GM21737 (cell line): ENCODE data around the gene STK10.
A peak's percentile ranks its signal among the peaks of the same experiment; 100 is the strongest.

Source experiments
- ATAC-seq: cut with Tn5 transposase; IDR thresholded peaks from one replicate; pipeline ENCODE4 v1.9.1; 2021; ENCODE audit warnings: mild to moderate bottlenecking, moderate library complexity; ENCODE audit not compliant: unreplicated experiment

Gene STK10

DNA sequence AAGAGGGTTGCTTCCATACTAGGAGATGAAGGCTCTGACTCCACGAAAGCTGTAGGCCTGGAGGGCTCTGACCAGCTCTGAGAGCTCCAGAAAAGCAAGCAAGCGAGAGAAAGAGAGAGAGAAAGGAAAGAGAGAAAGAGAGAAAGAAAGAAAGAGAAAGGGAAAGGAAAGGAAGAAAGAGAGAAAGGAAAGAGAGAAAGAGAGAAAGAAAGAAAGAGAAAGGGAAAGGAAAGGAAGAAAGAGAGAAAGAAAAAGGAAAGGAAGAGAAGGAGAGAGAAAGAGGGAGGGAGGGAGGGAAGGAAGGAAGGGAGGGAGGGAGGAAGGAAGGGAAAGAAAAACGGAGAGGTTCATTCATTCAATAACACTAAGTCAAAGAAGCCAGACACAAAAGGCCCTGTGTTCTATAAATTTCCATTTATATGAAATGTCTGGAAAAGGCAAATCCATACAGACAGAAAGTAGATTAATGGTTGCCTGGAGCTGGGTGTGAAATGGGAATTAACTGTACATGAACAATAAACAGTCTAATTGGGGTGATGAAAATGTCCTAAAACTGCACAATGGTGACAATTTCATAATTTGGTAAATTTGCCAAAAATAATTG is 1.8 kb upstream of the STK10 start:
- ATAC-seq: no peak

DNA sequence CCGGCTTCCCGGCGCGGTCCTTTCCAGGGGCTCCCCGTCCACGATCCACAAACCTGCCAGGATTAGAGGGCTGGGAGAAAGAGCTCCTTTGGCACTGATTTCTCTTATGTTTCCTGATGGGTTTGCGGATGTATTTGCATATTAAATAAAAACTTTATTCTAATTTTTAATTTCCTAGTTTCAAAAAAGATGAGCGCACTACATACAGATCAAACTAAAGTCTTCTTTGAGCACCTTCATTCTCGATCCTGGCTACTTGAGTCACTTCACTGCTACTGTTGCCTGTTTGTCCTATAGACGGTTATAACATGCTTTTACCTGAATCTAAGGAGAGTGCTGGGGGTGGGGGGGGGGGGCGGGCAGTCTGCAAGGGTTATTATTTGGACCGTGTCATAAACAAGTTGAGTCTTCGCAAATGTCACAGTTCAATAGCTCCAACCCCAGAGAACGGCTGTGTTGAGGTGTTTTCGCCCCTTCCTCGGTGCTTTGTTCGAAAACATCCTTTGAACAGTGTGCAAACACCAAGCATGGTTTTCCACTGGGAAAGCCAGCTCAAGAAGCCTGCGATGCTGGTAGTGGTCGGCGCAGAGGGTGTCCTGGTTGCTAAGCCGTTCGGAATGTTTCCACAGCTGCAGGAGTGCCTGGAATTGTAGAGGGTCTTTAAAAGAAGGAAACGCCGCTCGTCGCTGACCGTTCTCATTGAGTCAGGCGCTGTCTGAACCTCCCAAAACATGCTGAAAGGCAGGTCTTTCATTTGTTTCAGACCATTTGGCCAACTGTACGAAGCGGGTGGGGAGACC is 1.1 kb upstream of the STK10 start:
- no peak for ATAC-seq

DNA sequence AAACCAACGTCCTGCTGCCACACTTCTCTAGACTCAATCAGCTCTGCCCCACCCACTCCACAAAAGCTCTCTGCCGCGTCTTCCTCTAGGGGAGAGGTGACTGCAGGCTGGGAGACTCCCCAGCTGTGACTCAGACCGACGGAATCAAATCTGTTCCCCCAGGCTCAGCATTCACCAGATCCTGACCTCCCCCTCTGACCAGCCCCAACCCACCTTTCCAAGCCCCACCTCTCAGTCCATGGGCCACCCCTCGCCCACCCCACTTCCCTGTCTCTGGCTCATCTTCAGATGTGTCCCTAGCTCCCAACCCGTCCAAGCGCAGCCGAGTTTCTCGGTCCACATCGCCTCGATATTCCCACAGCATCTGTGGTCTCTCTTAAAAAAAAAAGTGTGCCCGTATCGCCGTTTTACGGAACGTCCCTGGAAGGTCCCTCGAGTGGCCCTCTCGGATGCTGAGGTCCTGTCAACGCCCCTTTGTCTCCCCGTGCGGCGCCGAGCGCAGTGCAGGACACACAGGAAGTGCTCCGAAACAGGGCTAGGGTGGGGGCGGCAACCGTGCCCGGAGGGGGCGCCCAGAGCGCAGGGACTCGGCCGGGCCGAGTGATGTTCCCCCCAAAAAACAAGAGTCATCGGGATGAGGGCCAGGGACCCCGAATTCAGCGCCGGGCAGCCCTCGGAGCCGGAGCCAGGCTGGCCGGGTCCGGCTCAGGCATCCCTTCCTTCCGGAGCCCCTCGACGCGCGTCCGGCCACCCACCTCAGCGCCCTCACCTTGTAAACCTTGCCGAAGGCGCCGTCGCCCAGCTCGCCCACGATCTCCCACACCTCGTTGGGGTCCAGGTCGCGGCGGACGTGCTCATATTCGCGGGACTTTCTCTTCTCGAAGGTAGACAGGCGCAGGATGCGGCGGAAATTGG is 649 bp downstream of the STK10 start:
- ATAC-seq: peak; percentile 25

DNA sequence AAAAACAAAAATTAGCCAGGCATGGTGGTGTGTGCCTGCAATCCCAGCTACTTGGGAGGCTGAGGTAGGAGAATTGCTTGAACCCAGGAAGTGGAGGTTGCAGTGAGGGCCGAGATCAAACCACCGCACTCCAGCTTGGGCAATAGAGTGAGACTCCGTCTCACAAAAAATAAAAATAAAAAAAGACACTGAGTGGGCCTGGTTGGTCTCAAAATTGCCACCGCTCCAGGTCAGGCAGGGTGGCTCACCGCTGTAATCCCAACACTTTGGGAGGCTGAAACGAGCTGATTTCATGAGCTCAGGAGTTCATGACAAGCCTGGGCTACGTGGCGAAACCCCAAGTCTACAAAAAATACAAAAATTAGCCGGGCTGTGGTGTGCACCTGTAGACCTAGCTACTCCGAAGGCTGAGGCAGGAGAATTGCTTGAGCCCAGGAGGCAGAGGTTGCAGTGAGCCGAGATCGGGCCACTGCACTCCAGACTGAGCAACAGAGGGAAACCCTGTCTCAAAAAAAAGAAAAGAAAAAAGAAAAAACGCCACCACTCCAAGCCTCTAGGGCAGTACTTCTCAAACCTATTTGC is 1.8 kb downstream of the STK10 start:
- ATAC-seq: no peak

DNA sequence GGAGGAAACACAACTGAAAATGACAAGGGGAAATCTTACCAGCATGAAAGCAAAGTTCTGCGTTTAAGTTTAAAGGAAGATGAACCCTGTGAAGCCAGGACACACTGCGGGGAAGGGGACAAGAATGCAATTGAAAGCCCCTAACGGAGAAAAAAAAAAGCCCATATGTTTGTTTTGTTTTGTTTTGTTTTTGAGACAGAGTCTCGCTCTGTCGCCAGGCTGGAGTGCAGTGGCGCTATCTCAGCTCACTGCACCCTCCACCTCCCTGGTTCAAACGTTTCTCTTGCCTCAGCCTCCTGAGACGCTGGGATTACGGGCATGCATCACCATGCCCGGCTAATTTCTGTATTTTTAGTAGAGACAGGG is 2.9 kb downstream of the STK10 start:
- no peak for ATAC-seq

DNA sequence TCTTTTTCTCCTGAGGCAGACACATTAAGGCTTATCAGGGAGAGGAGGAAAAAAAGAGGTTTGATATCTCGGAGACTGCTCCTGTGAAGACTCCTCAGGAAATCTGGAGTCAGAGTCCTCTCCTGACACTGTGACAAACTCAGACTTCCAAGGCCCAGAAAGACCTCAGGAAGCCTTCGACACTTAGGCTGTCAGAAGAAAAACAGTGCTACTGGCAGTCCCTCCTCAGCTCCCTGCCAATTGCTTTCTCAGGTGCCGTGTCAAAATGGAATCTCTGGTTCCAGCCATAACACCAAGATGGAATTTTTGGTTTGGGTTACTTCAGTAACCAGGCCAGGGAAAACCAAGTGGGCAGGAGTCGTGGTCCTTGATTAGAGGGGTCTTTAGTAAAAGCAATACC is 4.1 kb downstream of the STK10 start:
- ATAC-seq: no peak

DNA sequence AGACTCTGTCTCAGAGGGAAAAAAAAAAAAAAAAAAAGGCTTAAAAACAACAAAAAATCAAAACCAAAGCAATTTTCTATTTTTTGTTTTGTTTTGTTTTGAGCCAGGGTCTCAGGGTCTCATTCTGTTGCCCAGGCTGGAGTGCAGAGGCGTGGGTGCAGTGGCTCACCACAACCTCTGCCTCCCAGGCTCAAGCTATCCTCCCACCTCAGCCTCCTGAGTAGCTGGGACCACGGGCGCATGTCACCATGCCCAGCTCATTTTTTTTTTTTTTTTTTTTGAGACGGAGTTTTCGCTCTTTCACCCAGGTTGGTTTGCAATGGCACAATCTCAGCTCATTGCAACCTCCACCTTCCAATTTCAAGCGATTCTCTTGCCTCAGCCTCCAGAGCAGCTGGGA is 5.7 kb downstream of the STK10 start:
- ATAC-seq: no peak

DNA sequence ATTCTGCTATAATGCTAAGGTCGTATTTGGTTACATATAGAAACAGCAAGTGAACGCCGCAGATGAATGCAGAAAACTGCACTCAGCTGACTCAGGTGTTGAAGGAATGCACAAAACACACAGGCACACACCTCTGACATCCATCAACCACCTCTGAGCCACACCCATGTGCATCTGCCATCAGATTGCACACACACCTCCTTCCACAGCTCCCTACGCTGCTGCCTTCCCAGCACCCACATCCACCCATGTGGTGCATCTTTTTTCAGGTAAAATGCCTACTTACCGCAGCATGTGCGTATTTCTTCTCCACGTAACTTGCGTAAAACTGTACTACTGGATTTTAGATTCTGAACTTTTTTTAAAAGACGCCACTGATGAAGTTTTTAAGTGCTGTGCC is 7.1 kb downstream of the STK10 start:
- ATAC-seq: no peak

DNA sequence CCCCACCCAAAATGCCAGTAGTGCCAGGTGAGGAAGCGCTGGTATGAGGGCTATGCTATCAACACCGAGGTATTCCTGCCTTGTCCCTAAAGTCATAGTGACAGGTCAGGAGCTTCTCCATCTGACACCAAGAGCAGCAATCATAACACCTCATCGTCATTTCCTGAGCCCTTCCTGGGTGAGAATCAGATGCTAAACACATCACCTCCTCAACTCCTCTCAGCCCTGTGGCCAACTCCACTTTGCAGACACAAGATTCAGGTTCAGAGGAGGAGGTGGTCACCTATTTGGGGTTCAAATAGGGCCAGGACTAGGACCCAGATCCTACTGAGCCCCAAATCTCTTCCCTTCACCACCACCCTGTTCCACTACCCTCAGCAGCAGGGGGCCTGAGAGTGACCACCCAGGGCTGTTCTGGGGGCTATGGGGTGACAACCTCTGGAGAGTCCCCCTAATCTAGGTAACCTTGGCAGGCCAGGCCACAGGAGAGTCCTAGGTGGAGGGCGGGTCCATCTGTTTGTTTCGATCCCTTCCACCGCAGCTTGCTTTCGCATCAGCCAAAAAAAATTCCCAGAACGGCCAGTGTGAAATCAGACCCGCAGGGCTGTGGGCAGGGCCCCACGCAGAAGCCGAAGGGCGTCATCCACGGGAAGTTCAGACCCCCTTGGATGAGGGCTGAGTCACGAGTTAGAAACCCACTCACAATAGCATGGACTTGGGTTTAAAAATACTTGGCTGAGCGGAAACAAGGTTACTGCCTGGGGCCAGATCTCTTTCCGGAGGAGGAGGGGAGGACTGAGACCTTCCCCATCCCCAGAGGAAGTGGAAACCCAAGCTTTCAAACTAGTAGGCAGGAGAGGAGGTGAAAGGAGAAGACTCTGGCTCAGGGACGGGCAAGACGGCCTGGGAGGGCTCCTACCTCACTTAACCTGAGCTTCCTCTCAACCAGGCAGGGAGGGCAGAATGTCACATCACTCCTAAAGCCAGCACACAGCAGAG is 8.7 kb downstream of the STK10 start:
- peak; percentile 28 for ATAC-seq

DNA sequence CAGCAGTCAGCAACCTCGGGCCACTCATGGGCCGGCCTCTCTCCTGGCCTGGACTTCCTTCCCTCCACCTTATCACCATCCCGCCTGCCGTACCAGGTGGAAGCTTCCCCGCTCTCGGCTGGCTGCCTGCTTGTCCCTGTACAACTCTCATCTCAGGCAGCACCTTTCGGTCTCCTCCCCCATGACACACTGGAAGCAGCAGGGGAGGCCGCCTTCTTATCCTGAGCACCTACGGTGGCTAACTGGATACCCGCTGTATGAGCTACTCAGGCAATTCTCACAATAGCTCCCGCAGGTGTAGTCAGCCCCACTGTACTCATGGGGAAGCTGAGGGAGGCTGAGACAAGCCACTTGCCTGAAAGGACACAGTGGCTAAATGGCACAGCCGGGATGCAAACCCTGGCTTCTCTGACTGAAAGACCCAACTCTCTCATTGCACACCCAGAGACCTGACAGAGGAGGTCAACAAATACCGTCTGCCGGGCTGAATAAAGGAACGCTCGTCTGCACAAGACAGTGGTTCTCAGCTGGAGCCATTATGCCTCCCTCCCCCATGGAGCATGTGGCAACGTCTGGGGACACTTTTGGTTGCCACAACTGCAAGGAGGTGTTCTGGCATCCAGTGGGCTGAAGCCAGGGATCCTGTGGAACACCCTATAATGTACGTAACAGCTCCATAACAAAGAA is 9.6 kb downstream of the STK10 start:
- no peak for ATAC-seq

DNA sequence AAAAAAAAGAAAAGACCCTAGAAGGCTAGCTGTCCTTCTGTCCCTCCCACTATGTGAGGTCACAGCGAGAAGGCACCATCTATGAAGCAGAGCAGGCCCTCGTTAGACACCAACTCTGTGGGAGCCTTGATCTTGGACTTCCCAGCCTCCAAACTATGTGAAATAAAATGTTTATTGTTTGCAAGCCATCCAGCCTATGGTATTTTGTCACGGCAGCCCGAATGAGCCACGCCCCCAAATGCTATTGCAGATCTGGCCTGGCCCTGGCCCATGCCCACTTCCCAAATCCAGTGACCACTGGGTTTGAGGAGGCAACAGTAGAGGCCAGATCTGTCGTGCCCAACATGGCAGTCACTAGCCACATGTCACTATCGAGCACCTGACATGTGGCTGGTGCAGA is 10.8 kb downstream of the STK10 start:
- no peak for ATAC-seq

DNA sequence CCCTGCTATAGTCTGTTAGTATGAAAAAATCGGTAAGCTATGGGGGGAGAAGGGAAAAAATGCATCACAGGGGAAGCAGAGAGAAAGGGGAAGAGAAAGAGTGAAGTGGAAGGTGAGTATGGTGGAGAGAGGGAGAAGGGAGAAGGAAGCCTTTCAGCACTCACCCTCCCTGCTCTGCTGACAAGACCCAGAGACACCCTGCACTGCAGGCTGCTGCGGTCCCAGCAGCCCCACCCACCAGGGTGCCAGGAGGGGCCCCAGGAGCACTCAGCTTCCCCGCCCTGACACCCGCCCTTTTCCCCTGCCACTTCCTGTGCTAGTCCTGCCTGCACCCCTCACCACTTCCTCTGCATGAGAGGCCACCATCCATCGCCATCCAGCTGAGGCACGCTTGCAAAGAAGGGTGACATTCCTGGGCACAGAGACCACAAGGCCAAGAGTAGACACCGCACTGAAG is 12.7 kb downstream of the STK10 start:
- peak; percentile 55 for ATAC-seq

DNA sequence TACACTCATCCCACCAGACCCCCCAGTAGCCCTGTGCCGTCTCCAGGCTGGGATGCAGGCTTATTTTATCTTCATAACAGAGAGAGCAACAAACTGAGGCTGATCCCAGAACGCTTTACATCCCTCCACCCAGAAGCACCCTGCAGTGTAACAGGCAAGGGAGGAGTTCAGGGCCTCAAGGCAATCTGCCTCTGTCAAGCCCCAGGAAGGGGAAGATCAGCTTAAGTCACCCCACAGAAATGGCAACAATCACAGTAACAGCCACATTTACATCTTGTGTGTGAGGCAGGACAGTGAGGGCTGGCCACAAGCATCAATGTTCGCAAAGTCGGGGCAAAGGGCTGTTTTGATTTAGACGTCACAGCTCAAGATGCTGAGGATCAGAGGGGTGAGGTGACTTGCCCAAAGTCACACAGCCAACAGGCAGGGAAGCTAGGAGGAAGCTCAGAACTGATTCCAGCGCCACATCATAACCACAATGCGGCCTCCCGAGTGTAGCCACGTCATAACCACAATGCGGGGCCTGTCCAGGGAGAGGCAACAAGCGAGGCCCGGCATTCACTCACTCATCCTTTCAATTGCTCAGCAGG is 14.4 kb downstream of the STK10 start:
- ATAC-seq: no peak

DNA sequence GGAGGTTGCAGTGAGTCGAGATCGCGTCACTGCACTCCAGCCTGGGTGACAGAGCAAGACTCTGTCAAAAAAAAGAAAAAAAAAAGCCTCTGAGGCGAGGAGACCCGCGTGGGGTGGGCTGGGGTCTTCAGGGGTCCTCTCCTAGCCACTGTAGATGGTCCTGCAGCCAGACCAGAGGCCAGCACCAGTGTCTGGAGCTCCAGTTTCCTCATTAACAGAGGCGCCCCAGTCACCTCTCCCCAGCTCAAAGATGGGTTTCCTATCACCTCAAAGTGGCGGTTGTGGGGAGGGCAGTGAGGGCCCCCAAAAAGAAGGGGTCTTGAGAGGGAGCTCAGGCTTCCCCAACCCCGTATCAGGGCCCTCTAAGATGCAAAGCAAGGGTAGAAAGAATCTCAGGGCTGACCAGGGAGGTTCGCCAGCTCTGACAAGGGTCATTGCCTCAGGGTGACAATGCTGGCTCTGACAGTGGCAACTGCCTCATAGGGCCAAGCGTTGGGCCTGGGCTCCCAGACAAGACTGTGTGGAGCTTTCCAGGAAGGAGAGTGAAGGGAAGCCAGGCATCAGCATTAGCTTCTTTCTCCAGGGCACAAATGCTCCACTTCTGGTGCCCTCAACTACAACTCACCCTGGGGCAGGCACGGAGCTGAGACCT is 15.0 kb downstream of the STK10 start:
- ATAC-seq: no peak

DNA sequence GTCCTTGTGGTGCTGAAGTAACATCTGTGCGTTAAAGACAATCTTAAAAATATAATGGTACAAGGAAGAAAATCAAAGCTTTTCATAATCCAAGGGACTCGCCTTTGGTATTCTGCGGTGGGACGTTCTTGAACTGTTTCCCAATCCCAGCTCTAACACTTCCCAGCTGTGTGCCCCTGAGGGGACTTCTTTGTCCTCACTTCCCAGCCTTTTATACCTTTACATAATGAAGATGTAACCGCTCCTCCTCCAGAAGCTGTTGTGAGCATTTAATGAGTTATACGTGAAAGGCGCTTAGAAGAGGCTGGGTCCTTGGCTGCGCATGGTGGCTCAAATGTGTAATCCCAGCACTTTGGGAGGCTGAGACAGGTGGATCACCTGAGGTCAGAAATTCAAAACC is 16.9 kb downstream of the STK10 start:
- no peak for ATAC-seq

DNA sequence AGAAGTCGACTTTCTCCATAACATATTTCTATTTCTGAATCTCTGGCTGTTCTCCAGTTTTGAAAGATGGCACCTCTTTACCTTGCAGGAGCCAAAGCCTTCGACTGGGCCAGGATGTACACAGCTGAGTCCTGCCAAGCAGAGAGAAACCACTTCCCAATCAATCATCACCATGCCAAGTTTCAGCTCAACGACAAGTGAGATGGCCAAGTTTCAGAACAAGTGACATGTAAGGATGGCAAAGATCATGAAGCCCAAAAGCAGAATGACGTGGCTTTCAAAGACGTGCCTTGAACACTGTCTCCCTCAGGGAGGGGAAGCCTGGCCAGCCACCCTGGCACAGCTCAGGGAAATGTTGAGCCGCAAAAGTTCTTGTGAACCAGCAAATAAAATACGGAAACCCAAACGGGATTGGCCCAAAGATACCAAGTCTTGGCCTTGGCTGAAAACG is 17.7 kb downstream of the STK10 start:
- ATAC-seq: no peak

DNA sequence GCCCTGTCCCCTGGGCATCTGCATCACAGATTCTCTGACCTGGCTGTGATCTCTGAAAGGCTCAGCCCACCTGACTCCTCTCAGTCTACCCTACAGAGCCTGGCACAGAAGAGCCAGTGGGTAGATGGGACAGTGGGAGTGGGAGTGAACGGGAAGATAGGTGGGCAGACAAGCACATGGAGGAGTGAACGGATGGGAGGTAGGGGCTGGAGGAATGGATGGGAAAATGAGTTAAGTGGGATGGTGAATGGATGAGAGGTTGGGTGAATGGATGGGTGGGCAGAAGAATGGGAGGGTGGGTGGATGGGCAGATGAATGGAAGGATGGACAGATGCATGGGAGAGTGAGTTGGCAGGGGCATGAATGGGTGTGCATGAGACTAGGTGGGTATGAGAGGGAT is 18.8 kb downstream of the STK10 start:
- ATAC-seq: no peak

DNA sequence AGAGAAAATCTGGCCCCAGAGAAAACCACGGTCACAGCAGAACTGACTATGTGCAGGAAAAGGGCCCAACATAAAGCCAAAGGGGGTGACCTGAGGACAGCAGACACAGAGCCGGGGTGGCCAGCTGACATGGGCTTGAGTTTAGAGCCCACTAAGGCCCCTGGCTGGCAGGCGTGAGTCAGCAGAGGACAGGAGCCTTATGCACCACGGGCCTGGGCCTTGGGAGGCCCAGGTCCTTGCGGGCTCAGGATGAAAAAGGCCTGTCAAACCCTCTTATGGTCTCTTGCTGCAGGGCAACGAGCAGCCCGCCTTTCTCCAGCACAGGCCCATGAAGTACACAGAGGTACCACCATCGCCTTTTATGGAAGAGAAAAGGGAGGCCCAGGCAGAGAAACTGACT is 19.7 kb downstream of the STK10 start:
- ATAC-seq: no peak

DNA sequence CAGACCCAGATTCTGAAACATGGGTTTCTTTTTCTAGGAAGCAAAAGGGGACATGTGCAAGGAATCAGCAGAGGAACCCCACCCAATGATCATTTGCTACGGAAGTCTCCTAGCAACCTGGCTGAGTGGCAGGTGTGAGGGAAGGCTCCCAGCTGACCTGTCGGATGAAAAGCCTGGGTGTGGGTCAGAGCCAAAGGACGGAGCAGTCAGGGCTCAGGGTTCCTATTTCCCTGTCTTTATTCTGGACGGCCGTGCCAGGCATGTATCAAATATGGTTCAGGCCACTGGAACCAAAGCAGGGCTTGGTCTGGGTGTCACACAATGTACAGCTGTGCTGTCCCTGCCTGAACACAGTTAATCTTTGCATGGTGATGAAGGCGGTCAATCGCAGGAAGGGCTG is 20.1 kb downstream of the STK10 start:
- no peak for ATAC-seq
